Activated T-cell treated with anti-CD3 and anti-CD28 coated beads, Interleukin-2, amount 50 U/mL, for 1 hour (primary cell): Measurements from ENCODE around the gene SPINK1.
A peak's percentile ranks its signal among the peaks of the same experiment; 100 is the strongest.
"Not testable (repeated sequence)": the region's sequence is repeated elsewhere in the genome, so short reads cannot be mapped to it uniquely, and the experiment has no call there.

Experiments used
- DNase-seq: peaks from one replicate; pipeline ENCODE4 v3.0.0-alpha.2; 2020

The SPINK1 gene

DNA sequence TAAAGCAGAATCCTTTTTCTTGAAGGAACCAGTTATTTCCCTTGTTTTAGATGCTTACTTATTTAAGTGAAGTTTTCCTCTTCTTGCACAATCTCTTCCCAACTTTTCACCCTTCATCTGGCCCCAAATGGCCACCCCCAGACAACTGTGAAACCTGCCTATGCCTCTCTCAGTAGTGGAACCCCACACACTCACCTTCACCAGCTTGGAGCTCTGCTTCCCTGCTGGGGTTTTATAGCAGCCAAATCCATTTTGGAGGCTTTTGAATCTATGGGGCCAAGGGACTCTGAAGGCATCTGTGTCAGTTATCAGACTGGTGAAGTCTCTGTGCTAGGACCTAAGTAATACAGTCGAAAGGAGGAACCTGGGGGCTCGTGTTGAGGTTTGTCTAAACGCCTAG, 22.9 kb upstream of the SPINK1 start:
- no peak for DNase-seq

DNA sequence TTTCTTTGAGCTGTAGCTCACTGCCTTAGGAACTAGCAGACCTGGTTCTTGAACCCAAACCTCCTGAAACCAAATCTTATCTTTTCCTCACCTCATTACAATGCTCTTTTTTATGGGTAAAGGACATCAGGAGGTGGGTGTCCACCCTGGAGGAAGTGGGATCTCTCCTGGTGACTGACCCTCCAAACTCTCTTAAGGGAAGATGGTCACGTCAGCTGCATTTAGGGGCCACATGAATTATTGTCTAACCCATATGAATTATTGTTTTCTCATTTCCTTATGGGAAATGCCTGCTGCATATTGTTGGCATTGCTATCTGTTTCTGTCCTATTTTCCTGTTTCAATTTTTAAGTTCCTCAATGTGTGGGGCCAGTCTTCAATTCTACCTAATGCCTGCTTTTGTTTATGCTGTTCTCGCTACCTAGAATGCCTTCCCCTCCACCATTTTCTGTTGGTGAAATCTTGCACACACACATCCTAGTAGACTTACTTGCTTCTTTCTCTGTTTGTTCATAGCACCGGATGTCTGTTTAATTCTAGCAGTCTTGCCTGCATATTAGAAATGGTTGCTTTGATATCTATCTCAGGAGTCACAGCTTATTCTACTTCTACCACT, 22.0 kb upstream of the SPINK1 start:
- no peak for DNase-seq

DNA sequence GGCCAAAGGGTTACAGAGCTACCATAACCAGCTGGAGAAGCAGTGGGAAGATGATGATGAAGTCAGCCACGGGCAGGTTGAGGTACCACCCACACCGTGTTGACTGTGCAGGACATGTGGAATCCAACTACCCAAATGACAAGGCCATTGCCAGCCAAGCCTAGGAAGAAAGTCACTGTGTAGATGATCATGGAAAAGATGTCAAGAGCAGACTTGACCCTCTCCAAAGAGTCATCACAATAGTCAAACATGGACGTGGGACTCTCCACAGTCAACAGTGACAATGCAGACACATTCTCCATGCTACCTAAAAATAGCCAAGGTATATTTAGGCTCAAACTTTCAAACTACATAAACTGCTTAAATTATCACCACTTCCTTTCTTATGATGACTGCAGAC, 20.9 kb upstream of the SPINK1 start:
- DNase-seq: no peak

DNA sequence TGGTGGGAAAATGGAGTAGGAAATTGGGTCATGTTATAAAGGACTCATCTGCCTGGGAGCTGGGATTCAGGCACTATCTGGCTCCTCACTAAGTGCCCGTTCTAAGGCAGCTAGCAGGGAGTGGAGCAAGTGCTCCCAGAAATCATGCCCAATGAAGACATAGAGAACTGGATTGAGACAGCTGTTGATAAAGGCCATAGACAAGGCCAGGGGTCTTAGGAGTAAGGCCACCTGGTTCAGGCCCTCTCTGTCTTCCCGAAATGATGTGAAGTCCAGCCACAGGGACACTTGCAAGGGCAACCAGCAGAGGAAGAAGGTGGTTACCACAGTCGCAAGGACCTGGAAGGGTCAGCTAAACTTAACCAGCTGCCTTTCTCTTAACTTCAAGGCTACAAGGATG, 20.1 kb upstream of the SPINK1 start:
- no peak for DNase-seq

DNA sequence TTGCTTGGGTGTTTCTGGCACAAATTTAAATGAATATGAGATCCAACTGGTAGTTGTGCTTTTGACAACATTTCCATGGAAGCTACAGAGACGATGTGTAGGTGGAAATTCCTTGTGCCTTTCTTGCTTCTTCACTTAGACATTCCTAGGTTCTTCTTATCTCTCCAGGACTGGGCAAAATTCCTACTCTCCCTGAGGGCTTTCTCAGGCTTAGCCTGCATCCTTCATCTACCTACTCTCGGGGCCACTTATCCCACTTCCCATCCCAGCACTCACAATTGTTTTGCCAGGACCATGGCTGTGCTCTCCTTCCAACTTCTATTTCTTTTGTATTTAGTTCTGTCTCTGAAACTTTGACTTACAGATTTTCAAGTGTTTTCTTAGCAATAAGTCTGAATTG, 17.8 kb upstream of the SPINK1 start:
- DNase-seq: no peak

DNA sequence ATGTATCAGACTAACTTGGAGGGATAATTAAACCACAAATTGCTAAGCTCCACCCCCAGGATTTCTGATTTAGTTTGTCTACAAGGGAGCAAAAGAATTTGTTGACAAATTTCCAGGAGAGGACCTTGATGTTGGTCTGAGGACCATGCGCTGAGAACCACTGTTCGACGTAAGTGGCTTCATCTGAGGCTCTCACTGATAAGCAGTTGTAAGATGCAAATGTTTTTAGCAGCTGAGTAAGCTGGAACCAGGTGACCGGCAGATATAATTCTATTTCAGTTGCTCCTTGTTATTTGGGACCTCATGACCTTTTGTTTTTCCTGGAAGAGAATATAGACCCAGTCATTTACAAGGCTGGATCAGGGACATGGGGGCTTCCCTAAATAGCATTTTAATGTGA, 14.1 kb upstream of the SPINK1 start:
- DNase-seq: no peak

DNA sequence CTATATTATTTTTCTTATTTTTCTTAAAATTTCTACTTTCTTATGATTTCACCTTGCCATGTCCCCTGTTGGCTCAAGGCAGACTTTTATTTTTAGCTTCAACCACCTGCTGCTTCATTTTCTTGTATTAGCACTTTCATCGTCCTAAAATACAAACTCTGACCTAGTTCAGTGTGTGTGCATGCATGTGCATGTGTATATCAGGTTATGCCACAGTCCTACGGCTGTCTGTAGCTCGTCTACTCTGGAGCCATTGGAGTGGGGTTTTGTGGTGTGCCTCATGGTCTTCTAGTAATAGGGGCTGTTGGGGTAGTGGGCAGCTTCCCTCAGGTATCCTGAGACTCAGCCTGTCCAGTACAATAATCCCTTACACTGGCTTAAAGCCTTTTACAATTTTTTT, 13.4 kb upstream of the SPINK1 start:
- DNase-seq: no peak

DNA sequence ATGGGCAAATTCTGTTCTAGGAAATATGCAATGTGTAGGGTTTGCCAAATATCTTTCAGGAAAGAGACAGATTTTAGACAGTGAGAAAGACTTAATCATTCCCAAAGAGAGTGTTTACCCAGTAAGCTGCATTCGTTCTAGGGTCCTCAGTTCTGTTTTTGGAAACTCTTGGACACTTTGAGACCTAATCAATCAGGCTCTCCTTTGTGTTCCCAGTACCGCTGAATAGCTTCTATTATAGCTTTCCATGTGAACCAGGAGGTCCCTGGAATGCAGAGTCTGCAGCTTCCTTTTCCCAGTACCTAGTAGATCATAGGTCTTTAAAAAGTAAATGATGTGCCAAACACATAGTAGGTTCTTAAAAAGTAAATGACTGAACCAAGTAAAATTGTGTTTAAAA, 11.4 kb upstream of the SPINK1 start:
- DNase-seq: no peak

DNA sequence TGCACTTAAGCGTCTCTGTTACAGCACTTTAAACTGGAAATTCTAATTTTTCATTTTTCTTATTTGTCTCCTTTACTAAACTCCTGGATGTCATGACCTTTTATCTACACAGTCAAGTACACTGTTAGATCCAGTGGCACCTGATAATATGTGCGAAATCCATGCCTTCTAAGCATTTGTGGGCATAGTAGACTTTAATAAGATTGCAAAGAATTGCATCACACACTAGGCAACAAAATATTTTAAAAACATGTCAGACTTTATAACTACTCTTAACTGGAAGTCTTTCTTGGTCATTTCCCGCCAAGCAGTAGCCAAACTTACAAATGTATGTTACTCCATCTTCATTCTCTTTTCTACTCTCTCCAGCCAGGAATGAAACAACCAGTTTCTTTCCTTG, 5.0 kb upstream of the SPINK1 start:
- no peak for DNase-seq

DNA sequence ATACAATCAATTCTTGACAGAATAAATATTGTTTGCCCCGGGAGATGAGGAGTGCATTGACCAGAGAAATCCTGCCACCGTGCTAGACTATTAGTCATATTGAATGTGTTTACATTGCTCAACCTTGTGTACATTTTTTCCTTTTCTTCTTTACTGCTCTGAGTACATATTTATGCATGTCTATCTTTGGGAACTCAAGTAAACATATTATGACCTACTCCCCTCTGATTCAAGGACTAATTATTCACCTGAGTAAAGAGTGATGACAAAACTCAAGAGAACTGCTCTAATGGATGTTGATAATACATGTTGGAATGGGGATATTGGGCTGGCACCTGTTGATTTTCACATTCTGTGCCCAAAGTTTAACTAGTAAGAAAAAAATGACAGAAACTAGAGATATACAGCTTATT, 3.9 kb upstream of the SPINK1 start:
- no peak for DNase-seq

DNA sequence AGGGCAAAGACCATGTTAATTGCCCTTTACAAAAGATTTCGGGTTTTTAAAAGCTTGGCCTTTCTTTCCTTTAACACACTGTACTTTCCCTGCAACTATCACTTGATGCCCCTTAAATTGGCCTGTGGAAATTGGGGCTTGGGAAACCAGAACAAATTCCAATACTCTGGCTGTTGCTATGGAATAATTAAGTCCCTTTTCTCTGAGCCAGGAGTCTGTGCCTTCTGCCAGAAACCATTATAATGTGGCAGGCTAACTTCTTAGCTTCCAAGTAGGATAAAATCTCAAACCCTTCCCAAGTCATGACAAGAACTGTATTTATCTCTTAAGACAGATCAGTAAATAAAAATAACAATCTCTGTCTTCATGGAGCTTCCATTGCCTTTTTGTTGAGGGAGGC, 1.1 kb upstream of the SPINK1 start:
- DNase-seq: no peak

DNA sequence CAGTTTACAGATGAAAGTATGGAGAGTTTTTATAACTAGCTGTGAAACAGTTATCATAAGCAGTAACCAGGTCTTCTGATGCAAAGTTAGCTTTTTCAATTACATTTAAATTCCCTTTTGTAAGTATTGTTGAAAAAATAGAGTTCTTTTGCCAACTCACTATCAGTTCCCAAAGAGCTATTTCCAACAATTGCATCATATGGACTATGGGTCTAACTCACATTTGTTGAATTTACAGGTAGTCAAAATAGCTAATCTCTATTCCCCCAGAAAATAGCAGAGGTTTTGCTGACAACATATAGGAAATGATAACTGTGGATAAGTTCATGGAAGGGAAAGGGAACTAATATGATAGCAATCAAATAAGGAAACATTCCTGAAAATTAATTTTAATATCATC, 1.4 kb downstream of the SPINK1 start:
- DNase-seq: no peak

DNA sequence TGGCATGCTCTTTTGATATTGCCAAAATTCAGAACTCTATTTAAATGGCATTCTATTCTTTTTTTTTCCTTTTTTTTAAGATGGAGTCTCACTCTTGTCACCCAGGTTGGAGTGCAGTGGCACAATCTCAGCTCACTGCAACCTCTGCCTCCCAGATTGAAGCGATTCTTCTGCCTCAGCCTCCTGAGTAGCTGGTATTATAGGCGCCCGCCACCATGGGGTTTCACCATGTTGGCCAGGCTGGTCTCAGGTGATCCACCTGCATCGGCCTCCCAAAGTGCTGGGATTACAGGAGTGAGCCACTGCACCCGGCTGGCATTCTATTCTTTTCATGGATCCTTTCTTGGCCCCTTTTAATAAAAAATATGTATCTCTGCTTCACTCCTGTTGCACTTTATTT, 4.5 kb downstream of the SPINK1 start:
- DNase-seq: not testable (repeated sequence)

DNA sequence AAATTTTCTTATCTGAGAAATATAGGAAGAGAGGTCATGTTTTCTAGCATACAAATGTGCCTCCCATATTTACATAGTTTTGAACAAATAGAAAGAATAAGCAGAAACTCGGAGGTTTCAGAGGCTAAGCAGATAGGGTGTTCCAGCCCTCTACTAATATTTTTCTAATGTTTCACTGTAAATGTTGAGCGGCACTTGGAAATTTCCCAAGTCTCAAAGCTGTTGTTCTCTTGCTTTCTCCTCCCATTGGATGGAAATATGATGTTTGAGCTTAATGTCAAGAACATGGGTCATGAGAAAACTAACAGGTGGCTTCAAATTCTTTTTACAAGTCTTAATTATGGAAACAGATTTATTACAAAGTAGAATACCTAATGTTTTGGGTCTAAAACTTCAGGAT, 5.1 kb downstream of the SPINK1 start:
- DNase-seq: no peak

DNA sequence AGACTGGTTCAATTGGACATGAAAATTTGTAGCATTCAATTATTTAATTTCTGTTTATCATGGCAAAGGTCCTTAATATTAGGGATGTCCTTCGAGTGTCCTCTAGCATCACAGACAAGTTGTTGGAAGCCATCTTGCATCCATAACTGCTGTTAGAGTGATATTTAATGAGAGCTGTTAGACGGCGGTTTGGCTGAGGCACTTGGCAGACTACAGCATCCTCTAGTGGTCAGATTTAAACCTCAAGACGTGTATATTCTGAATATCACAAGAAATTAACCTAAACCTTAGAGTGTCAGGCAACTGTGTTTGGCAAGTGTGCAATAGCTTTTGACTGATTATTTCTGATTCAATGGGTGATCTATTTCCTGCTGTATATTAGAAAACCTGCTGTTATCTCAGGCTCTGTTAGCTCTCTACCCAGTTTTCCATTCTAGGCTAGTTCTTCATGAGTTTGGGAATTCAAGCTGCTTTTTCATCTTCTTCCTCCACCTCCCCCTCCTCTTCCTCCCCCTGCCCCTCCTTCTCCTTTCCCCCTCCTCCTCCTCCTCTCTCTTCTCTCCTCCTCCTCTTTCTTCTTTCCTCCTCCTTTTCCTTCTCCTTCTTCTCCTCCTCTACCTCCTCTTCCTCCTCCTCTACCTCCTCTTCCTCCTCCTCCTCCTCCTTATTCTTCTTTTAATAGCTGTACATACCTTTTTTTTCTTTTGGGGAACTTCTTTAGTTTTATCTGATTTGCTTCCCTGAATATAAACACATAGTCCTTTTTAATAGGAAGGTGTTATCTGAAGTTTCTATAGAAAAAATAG, 8.6 kb downstream of the SPINK1 start:
- peak; percentile 21 for DNase-seq

DNA sequence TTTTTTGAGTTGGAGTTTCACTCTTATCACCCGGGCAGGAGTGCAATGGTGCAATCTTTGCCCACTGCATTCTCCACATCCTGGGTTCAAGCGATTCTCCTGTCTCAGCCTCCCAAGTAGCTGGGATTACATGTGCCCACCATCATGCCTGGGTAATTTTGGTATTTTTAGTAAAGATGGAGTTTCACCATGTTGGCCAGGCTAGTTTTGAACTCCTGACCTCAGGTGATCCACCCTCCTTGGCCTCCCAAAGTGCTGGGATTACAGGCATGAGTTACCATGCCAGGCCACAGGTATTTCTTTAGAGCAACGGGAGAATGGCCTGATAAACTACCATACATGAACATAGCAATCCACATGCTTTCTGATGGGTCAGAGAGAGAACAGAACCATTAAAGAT, 9.2 kb downstream of the SPINK1 start:
- not testable (repeated sequence) for DNase-seq

DNA sequence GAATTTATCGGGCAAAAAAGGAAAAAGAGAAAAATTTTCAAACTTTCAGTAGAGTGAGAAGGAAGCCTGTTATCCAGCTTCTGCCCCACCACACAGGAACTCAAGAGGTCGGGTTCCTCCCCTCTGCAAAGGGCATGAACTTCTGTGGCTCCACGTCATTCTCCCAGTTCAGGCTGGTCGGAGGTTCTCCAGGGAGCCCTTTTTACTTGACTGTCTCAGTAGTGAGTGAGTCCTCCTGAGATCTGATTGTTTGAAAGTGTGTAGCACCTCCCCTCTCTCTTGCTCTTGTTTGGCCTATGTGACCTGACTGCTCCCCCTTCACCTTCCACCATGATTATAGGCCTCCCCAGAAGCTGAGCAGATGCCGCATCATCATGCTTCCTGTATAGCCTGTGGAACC, 9.7 kb downstream of the SPINK1 start:
- DNase-seq: no peak

DNA sequence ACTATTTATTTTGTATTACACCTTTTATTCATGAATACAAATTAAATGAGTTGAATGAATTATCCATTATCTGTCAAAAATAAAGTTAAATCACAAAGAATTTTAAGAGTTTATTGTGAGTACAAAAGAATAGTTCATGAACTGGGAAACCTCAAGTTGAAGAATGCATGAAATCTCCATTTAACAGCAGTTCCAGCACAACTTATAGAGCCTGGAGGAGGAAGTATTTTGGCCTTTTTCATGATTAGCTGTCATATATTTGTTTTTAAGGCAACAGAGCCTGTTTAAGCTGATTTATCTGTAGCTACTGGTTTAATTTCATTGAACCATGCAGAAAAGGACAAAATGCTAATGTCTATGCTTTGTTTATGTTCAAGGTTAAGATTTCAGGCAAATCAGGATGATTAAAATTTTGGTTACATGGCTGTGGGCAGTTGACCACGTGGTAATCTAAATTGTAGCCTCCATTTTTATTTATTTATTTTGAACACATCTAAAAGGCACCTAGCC, 12.2 kb downstream of the SPINK1 start:
- no peak for DNase-seq

DNA sequence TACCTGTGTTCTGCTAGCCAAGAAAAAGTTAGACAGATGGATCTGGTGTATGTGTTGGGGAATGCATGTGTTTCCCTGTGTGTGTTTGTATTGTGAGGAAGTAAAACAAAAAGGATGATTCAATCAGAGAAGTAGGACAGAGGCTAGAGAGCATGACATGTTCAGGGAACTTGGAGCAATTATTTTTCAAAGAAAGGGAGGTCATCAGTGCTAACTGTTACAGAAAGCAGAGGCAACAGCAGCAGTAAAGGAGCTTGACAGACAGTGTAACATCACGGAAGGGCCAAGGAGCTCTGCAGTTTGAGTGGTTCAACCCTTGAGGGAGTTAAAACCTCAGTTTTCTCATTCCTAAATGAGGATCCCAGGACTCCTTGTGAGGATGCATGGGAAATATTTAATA, 13.2 kb downstream of the SPINK1 start:
- DNase-seq: no peak

DNA sequence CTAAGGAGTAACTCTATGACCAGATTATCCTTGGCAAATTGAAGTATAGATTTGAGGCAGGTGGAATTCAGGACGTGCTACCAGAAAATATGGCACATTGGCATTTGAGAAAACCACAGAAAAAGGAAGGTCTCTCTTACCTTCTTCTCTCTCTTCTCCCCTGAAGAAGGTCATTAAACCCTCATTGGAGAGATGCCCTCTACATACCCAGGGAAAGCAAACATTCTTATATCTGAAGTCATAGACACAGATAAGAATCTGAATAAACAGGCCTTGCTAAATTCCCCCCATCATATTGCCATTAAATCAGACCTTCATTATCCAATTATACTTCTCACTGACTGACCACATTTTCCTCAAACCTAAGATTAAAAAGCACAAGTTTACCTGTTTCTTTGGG, 17.8 kb downstream of the SPINK1 start:
- no peak for DNase-seq

DNA sequence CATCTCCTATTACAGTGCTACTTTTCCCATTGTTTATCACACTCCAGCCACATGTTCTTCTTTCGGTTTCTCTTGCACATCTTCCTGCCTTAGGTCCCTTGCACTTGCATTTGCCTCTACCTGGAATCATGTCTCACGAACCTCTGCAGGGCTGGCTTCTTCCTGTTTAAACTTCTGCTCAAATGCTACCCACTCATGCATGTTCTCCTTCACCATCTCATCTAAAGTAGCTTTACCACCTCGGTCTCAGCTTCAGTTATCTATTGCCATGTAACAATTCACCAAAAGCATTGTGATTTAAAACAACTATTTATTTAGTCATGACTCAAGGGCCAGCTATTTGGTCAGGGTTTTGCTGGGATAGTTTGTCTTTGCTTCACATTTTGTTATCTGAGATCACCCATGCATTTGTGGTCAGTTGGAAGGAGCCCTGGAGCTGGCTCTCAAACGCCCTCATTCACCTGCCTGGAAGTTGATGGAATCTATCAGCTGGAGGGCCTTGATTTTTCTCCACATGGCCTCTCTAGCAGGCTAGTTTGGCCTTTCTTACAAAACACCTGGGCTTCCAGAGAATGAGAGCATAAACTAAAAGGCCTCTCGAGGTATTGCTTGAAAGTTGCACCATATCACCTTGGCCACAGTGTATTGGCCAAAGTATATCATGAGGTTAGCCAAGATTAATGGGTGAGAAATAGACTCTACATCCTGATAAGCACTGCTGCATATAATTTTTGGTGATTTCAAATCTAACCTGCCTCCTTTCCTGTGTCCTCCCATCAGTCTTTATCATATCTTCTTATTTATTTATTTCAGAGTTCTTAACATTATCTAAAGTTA, 21.4 kb downstream of the SPINK1 start:
- DNase-seq: no peak

DNA sequence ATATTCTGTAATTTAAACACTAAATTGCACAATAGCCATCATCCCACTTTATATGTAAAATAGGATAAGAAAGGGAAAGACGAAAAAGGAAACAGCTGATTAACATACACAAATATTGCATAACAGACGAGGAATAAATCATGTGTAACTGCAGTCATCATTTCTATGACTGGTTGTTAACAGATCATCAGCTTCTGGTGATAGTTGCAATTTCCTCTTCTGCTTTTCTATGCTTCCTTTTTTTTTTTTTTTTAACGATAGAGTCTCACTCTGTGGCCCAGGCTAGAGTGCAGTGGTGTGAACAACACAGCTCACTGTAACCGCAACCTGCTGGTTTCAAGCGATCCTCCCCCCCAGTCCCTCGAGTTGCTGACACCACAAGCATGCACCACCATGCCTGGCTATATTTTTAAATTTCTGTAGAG, 26.4 kb downstream of the SPINK1 start:
- DNase-seq: peak; percentile 16

DNA sequence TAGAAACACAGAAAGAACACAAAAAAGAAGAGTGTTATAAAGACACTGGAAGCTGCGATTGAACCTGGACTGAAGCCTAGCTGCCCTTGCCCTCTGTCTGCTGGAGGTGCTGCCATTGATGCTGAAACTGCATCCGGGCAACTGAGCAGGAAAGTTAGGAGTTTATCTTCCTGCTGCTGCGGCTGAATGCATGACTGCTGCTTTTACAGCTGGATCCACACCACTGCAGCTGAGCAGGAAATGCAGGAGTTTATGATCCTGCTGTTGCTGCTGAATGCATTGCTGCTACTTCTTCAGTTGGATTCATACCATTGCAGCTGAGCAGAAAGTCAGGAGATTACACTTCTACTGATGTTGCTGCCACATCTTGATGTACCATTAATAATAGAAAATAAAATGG, 27.1 kb downstream of the SPINK1 start:
- no peak for DNase-seq

DNA sequence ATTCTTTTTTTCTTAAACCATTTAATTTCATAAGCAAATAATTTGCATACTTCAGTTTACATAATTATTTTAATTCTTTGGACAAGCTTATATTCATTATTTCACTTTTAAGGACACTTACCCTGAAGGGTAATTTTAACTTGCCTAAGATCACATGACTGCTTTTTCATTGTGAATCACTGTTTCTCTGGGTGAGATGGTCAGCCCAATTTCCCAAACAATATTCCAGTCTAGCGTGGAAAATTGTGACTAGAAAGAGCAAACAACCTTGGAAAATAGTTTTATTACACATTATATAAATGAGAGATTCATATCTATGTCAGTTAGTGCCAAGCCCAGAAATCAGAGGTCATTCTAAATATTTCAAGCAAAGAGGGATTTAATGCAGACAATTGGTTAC, 27.5 kb downstream of the SPINK1 start:
- no peak for DNase-seq
